ENCODE results near the gene KCNMB4.
A peak's percentile ranks its signal among the peaks of the same experiment; 100 is the strongest.

KCNMB4 gene

GRCh38 chr12:70365648-70366518, at the start of gene KCNMB4:
Gene KCNMB4 (plus strand): TSS chr12:70366290. CDS start chr12:70366735, 445 bp downstream.
- peak; percentile 62 for DNase-seq (ENCODE audit: low read depth)

GRCh38 chr12:70317781-70318180, 48.3 kb upstream of the KCNMB4 start:
- no peak for DNase-seq (ENCODE audit: low read depth)

GRCh38 chr12:70319605-70320004, 46.5 kb upstream of the KCNMB4 start:
- DNase-seq (ENCODE audit: low read depth): no peak

- no peak for DNase-seq (ENCODE audit: low read depth)
Observed at GRCh38 chr12:70321191-70321590, 44.9 kb upstream of the KCNMB4 start.

- DNase-seq (ENCODE audit: low read depth): no peak
Observed at GRCh38 chr12:70327541-70327940, 38.5 kb upstream of the KCNMB4 start.

- no peak for DNase-seq (ENCODE audit: low read depth)
Observed at GRCh38 chr12:70329728-70330127, 36.4 kb upstream of the KCNMB4 start.

- no peak for DNase-seq (ENCODE audit: low read depth)
Observed at GRCh38 chr12:70330158-70330557, 35.9 kb upstream of the KCNMB4 start.

- DNase-seq (ENCODE audit: low read depth): no peak
Observed at GRCh38 chr12:70332236-70332635, 33.9 kb upstream of the KCNMB4 start.

GRCh38 chr12:70334742-70335141, 31.3 kb upstream of the KCNMB4 start:
- no peak for DNase-seq (ENCODE audit: low read depth)

- DNase-seq (ENCODE audit: low read depth): no peak
Observed at GRCh38 chr12:70338531-70338930, 27.6 kb upstream of the KCNMB4 start.

- no peak for DNase-seq (ENCODE audit: low read depth)
Observed at GRCh38 chr12:70351076-70351475, 15.0 kb upstream of the KCNMB4 start.

GRCh38 chr12:70353780-70354660, 12.1 kb upstream of the KCNMB4 start:
- no peak for DNase-seq (ENCODE audit: low read depth)

- DNase-seq (ENCODE audit: low read depth): no peak
Observed at GRCh38 chr12:70354787-70355186, 11.3 kb upstream of the KCNMB4 start.

GRCh38 chr12:70355972-70356371, 10.1 kb upstream of the KCNMB4 start:
- DNase-seq (ENCODE audit: low read depth): no peak

GRCh38 chr12:70359458-70360197, 6.5 kb upstream of the KCNMB4 start:
- no peak for DNase-seq (ENCODE audit: low read depth)

GRCh38 chr12:70360218-70360617, 5.9 kb upstream of the KCNMB4 start:
- DNase-seq (ENCODE audit: low read depth): no peak

- no peak for DNase-seq (ENCODE audit: low read depth)
Observed at GRCh38 chr12:70364695-70365397, 1.2 kb upstream of the KCNMB4 start.

- no peak for DNase-seq (ENCODE audit: low read depth)
Observed at GRCh38 chr12:70365398-70365647, 767 bp upstream of the KCNMB4 start.

GRCh38 chr12:70366581-70367257, 629 bp downstream of the KCNMB4 start:
- peak; percentile 46 for DNase-seq (ENCODE audit: low read depth)

GRCh38 chr12:70367258-70368141, 1.4 kb downstream of the KCNMB4 start:
- DNase-seq (ENCODE audit: low read depth): no peak
